ENCODE results near the gene SCAI. TPM values are rescaled to one million over a fixed set of nuclear protein-coding genes. Genes with fewer than 3 reads are reported as not detected.

The SCAI gene
- total RNA-seq, 1 experiment from 2014 or later: 15.5 TPM

DNA sequence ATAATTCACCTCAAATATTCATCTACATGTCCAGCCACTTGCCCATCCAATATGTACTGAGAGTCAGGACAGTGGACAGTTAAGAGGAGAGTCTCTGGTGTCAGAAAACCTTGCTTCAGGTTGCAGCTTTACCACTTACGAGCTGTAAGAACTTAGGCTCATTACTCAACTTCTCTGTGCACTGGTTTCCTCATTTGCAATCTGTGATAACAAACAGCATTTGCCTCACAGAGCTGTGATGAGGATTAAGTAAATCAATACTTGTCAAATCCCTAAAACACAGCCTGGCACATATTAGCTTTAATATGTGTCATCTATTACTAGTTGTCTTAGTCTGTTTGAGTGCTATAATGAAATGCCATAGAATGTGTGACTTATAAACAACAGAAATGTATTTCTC, 211.0 kb downstream of the SCAI start:
- no peak overlapping the region for H3K56ac ChIP-seq (ENCODE audit: insufficient read length, low read depth, low read length)
- H3K23ac ChIP-seq (ENCODE audit: insufficient read length, low read depth, low read length): no peak overlapping the region
- no peaks in the 10 kb centered on the region for H3K79me1 ChIP-seq (ENCODE audit: insufficient read depth, low read depth, low read length, poor library complexity, severe bottlenecking)
- Mint-ChIP-seq H3K27ac (no peak overlapping the region), H3K27me3 (ENCODE audit: low read depth) (no peaks in the 10 kb centered on the region), H3K36me3 (ENCODE audit: insufficient read depth in 1 of 3, low read depth in 3 of 3) (peaks cover 0 to 2% (median 0%) of the 10 kb centered on the region in 3 experiments; a peak in 2 of 7 replicates), H3K4me3 (no peak overlapping the region), H3K4me1 (no peaks in the 10 kb centered on the region), H3K9me3 (no peaks in the 10 kb centered on the region)
- H2BK120ac ChIP-seq (ENCODE audit: low read depth, low read length, poor library complexity, severe bottlenecking): no peak overlapping the region
- H4K8ac ChIP-seq (replicated peaks; ENCODE audit: insufficient read length, low read depth, low read length): no peak overlapping the region
- no peak overlapping the region for H3K4ac ChIP-seq (ENCODE audit: low read depth, low read length)
- no peak for DNase-seq
- H3K79me2 ChIP-seq (ENCODE audit: insufficient read depth, low read length): no peaks in the 10 kb centered on the region
- no peak overlapping the region for H3T11ph ChIP-seq (ENCODE audit: low read length)
- no peak overlapping the region for H3K14ac ChIP-seq (ENCODE audit: insufficient read depth, low read length)
- no peaks in the 10 kb centered on the region for H3K4me1 ChIP-seq (ENCODE audit: insufficient read depth, low read length)
- H2AFZ ChIP-seq (ENCODE audit: low read length): no peak overlapping the region
- H4K20me1 ChIP-seq (ENCODE audit: control insufficient read depth, insufficient read depth, insufficient read length): no peaks in the 10 kb centered on the region
- H2BK5ac ChIP-seq (ENCODE audit: insufficient read length, low read length): no peak overlapping the region
- no peak overlapping the region for H3K9ac ChIP-seq (ENCODE audit: extremely low read depth, insufficient read length, low read length)
- H3K9me3 ChIP-seq (ENCODE audit: control insufficient read depth, low read depth, low read length): no peaks in the 10 kb centered on the region
- no peak overlapping the region for H2AK5ac ChIP-seq (ENCODE audit: insufficient read length, low read length)
- no peak overlapping the region for H3K27ac ChIP-seq (ENCODE audit: insufficient read length, low read depth, low read length)
- no CpG with 5 or more reads among the region's 1 CpG for WGBS (ENCODE audit: extremely low coverage, insufficient read length, low lambda C conversion rate)
- H3K27me3 ChIP-seq (ENCODE audit: insufficient read depth, low read length): no peaks in the 10 kb centered on the region
- no peak overlapping the region for H3K4me2 ChIP-seq (ENCODE audit: insufficient read depth, insufficient read length, low read length)
- TF ChIP-seq, protein P1, sequence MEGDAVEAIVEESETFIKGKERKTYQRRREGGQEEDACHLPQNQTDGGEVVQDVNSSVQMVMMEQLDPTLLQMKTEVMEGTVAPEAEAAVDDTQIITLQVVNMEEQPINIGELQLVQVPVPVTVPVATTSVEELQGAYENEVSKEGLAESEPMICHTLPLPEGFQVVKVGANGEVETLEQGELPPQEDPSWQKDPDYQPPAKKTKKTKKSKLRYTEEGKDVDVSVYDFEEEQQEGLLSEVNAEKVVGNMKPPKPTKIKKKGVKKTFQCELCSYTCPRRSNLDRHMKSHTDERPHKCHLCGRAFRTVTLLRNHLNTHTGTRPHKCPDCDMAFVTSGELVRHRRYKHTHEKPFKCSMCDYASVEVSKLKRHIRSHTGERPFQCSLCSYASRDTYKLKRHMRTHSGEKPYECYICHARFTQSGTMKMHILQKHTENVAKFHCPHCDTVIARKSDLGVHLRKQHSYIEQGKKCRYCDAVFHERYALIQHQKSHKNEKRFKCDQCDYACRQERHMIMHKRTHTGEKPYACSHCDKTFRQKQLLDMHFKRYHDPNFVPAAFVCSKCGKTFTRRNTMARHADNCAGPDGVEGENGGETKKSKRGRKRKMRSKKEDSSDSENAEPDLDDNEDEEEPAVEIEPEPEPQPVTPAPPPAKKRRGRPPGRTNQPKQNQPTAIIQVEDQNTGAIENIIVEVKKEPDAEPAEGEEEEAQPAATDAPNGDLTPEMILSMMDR (conservative IDR thresholded peaks at IDR 0.05): no peak
- H4K5ac ChIP-seq (ENCODE audit: insufficient read length, low read depth, low read length): no peak overlapping the region
- H3K18ac ChIP-seq (ENCODE audit: insufficient read length, low read depth, low read length): no peak overlapping the region
- no peak overlapping the region for H2BK20ac ChIP-seq (ENCODE audit: low read depth, low read length, poor library complexity, severe bottlenecking)
- H4K91ac ChIP-seq (ENCODE audit: insufficient read length, low read depth, low read length): no peak overlapping the region
- H2BK15ac ChIP-seq (ENCODE audit: low read depth, low read length): no peak overlapping the region
- no peaks in the 10 kb centered on the region for H3K23me2 ChIP-seq (ENCODE audit: insufficient read length, low read depth, low read length, poor library complexity, severe bottlenecking)
- no peak overlapping the region for H2BK12ac ChIP-seq (ENCODE audit: insufficient read length, low read depth, low read length)

Data from H9 (cell line).